Measurements from ENCODE around the gene PKDCC.
"Not testable (repeated sequence)": the region's sequence is repeated elsewhere in the genome, so short reads cannot be mapped to it uniquely, and the experiment has no call there.

The PKDCC gene

DNA sequence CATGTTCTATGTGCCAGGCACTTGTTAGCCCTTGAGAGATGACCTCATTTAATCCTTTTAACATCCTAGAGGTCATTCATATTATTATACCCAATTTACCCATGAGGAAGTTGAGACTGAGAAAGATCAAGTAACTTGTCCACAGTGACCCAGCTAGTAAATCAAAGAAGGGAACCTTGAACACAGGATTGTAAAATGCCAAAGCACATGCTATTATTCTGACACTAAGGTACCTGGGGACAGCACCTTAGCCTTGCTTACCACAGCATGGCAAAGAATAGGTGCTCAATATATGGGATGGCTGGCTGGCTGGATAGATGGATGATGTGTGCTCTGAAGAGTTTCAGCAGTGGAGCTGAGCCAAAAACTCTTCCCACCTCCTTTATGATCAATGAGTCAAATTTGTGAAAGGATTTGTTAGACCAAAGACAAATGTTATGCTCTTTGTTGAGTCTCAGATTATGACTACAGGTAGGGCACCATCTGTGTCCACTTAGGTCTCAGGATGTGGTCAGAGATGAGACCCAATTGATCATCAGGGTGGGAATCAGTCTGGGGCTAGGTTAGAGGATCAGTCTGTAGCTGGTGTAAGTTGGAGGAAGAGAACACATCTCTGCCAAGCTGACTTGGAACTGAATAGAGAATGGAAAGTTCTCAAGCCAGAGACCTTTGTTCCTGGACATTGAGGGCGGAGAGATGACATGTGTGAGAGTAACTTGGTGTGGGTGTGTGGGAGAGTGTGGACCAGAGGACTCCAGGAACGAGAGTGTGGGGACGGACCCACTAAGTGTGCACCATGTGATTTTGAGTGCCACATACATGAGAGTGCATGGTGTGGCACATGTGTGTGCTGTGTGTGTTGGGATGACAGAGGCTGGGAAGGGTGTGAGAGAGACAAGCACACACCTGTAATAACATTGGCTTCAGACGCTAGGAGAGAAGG, 16.3 kb upstream of the PKDCC start:
- no peak for DNase-seq

DNA sequence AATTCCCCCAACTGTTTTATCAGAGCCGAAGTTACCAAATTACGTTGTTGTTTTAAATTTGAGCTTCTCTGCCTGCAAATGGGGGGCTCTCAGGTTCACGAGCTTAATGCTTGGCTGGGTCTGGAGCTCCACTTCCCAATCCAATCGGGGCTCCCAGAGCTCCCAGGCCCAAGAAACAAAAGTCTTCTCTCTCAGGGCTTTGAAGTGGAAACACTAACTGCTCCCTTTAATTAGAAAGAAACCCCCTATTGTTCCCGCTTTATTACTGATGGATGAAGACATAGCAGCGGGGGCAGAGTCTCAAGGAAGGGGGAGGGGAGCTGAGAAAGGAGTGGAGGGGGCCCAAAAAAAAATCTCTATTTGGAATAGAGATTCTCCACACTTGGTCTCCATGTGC, 15.6 kb upstream of the PKDCC start:
- no peak for DNase-seq

DNA sequence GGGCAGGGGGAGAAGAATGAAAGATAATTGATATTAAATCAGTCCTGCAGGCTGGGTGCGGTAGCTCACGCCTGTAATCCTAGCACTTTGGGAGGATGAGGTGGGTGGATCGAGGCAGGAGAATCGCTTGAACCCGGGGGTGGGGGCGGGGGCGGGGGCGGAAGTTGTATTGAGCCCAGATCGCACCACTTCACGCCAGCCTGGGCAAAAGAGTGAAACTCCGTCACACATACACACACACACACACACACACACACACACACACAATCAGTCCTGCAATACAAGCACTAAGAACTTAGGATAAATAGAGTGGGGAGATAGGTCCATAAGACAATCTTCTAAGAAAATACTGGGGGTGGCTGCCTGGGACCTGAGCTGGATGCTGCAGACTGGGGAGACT, 15.1 kb upstream of the PKDCC start:
- no peak for DNase-seq

DNA sequence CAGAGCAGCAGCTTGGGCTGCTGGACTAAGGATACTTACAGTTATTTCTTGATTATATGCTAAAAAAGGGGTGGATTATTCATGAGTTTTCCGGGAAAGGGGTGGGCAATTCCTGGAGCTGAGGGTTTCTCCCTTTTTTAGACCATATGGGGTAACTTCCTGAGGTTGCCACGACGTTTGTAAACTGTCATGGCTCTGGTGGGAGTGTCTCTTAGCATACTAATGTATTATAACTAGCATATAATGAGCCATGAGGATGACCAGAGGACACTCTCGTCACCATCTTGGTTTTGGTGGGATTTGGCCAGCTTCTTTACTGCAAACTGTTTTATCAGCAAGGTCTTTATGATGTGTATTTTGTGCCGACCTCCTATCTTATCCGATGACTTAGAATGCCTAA, 13.7 kb upstream of the PKDCC start:
- not testable (repeated sequence) for DNase-seq

DNA sequence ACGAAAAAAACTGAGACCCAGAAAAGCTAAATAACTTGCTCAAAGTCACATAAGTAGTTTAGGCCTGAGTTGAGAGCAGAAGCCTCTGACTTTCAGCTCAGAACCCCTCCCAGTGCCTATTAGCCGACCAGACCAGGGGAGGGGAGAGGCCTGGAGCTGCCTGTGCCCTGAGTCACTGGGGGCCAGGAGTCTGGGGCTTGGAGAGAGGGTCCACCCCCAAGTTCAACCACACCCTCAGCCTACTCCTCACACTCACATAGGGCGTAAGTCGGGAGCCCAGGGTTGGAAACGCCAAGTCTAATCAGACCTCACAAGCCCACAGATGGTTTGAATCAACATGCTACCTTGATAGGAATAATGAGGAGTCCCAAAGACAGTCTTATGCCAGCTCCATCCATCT, 12.6 kb upstream of the PKDCC start:
- no peak for DNase-seq

DNA sequence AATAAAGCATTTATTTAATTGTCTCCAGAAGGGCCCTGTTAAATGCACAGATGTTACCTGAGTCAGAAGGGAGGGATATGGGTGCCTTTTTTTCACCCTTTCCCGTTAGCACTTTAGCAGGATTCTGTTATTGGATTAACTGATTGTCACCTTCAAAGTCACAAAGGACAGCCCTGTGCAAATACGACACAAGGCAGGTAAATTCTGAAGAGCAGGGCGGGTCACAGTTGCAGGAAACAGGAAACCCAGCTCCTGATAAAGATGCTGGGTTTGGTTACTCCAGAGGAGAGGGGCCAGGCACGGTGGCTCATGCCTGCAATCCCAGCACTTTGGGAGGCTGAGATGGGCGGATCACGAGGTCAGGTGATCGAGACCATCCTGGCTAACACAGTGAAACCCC, 11.4 kb upstream of the PKDCC start:
- DNase-seq: no peak

DNA sequence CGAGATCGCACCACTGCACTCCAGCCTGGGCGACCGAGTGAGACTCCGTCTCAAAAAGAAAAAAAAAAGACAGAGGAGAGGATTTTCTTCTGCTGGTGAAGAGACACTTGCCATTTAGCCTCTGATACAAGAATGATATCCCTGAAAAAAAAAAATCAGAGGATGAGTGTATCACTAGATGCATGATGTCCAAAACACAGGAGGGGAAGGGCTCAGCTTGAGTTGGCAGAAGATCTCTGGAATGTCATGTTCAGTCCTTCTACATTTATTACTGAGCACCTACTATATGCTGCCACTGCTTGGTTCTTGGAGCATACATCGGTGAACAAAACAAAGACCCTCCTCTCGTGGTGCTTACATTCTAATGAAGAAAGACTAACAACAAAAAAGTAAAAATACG, 10.9 kb upstream of the PKDCC start:
- DNase-seq: no peak

DNA sequence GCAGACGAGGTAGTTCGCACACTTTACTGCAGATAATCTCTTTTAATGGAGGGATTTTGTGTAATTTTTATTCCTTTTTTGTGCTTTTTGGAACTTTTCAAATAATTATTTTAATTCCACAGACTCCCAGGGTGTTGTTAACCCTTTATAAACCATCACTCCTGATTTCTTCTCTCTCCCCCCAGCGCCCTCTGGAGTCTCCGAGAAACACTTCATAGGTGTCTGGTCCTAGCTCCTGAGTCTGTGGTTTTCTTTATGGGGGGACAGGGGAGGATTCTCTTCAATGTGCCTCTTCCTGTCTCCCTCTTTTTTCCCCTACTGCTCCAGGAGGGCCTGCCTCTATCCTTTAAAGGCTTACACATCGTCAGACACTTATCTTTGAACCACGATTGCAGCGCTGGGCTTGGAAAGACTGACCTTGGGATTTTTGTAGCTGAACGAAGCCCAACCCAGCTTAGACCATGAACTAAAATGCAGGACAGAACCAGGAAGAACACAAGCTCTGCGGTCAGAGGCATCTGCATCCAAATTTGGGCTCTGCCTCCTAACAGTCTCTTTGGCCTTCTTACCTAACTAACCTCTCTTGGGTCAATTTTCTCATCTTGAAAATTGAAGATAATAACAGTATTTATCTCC, 7.1 kb upstream of the PKDCC start:
- DNase-seq: no peak

DNA sequence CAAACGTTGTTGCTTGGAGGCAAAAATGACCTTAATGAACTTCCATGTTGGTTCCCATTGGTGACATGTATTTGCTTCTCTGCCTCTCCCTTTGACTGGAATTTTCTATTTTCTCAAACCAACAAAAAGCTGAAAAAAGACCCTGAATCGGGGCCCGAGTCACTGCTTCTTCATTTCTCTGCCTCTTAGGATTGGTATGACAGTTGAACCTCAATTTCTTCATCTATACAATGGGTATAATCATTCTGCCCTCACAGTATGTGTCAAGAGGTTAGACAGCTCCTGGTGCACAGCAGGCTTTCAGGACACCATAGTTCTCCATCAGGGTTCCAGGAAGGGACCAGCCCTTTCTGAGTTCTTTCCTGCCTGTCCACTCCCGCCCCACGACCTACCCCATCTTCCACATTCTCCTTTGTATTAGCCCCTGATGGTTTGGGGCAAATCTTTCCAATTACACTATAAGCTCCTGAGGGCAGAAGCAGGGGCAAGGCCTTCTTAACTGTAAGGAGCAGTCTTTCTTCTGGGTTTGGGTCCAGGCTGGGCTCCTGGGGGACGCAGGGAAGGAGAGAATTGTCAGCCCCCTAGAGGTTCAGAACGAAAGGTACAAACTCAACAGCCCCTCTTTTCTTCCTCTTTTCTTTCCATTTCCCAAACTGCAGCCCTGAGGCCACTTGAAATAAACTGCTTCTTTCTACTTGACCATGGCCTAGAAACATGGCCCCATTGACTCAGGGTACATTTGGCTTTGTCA, 6.3 kb upstream of the PKDCC start:
- DNase-seq: no peak

DNA sequence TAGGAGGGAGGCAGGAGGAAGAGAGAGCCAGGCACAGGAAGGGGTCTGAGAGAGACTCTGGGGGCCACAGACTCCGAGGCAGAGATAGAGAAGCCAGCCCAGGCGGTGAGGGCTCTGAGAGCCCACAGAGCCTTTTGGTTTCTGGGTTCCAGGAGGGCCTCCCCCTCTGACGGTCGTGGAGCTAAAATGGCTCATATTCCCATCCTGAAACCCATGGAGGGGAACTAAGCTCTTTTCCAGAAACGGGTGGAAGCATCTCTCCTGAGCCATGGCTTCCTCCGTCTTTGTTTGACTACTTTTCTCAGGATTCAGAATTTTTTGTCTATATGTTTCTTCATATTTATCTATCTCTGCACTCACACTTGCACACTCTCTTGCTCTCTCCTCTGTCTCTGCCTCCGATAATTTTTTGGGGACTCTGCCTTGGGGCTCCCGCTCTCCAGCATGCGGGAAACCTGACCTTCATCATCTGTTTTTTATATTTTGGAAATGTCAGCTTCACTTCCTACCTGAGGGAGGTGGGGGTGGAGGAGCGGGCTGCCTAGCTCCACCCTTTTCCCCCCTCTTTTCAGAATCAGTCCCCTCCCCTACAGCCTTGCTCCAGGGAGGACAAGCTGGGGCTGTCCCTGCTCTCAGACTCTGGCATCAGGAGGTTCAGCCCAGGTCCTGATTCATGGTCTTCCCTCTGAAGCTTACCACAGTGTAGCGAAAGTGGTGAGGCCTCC, 5.0 kb upstream of the PKDCC start:
- no peak for DNase-seq

DNA sequence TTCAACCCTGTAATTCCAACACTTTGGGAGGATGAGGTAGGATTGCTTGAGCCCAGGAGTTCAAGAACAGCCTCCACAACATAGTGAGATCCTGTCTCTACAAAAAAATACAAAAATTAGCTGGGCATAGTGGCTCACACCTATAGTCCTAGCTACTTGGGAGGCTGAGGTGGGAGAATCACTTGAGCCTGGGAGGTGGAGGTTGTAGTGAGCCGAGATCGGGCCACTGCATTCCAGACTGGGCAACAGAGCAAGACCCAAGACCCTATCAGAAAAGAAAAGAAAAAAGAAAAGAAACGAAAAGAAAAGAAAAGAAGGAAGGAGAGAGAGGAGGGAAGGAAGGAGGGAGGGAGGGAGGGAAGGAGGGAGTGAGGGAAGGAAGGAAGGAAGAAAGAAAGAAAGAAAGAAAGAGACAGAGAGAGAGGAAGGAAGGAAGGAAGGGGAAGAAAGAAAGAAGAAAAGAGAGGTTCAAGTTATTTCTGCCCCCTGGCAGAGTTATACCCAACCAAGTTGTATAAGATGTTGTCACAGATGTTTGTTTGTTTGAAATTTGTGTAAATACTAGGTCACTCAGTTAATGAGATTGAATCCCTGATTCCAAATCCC, 3.9 kb upstream of the PKDCC start:
- DNase-seq: no peak

DNA sequence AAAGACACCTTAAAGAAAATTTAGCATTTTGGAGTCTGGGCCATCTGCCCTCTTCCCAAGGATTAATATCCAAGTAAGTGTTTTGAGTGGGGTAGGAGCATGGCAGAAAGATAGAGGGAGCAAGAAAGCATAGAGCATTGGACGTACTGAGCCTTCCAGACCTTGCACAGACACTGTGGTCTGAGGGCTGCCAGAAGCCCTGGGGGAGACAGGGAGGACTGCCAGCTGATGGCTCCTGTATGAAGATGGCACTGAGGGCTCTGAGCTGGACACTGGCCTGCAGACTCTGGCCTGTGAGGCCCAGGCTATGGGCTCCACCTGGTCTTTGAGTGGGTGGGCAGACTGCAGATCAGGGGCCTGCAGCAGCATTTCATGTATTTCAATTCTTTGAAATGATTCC, 2.9 kb upstream of the PKDCC start:
- DNase-seq: no peak

DNA sequence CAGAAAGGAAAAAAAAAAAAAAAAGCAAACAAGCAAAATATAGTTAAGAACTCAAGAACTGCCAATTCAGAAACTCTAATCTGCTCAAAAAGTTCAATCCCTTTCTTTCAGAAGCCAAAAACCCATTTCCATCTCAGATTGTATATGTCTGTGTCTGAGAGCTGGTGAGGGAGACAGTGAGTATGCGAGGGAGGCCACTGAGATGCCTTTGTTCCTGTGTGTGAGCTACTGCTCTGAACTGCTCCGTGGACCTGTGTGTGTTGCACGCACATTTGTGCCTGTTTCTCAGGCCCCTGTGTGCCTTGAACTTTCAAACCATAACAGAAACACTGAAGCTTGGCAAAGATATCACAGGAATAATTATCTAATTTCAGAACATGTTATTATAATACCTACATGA, 2.5 kb upstream of the PKDCC start:
- DNase-seq: no peak

DNA sequence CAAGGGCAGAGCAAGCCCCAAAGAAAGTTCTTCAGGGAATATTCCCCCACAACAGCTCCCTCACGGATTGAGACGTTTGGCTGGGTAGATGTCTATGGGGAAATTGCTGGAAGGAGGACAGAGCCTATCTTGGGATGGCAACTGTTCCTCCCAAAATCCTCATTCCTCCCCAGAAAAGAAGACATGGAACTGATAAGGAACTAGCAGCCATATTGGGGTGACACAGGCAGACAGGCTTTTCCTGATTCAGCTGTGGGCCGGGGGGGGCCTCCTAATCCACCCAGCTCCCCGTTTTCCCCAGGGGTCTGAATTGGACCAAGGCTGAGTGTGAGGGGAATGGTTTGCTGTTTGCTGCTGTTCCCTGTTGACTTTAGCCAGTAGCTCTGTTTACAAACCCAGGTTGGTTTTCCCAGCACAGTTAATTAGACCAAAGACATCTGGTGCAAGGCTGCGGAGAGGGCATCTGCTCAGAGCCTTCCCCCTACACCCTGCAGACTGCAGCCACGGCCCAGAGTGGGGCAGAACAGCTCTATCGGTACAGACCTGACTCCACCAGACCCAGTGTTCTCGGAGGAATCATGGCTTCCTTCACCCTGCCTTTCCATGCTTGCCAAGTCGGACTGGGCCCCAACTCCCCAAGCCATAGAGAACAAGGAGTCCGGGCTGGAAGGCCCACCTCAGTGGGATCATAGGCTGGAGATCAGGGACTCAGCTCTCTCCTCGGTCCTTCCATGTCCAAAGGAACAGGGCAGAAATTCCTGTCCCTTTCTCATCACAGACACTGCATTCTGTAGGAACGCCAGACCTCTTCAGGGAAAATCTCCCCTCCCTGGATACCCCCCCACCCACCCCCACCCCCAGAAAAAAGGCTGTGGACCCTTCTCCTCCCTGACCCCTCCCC, 1.7 kb upstream of the PKDCC start:
- DNase-seq: no peak

DNA sequence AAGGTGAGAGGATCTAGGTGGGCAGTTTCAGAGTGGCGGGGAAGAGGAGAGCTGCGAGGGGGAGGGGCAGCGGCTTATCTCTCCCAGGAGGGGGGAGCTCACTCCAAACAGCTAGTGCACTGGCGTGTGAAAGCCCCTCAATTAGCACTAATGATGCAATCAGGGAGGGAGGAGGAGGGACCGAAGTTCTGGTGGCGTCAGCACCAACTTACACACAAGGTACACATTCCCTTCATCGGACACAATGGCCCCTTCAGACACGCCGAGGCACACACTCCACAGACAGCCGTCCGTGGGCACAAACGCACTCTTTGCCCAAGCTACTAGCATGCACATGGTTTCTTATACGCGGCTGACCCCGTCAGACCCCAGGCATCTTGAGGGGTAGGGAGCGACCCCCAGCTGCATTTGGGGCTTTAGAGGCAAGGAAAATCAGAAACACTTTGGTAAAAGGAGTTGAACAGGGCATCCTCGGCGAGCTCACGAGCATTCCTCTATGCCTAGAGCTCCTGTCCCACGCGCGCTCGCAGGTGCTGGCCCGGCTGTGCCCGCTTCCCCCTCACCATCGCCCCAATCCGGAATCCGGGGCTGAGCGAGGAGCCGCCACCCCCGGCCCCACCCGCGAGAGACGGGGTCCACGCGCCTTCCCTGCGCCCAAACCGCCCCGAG, 868 bp upstream of the PKDCC start:
- peak; percentile 10 for DNase-seq

DNA sequence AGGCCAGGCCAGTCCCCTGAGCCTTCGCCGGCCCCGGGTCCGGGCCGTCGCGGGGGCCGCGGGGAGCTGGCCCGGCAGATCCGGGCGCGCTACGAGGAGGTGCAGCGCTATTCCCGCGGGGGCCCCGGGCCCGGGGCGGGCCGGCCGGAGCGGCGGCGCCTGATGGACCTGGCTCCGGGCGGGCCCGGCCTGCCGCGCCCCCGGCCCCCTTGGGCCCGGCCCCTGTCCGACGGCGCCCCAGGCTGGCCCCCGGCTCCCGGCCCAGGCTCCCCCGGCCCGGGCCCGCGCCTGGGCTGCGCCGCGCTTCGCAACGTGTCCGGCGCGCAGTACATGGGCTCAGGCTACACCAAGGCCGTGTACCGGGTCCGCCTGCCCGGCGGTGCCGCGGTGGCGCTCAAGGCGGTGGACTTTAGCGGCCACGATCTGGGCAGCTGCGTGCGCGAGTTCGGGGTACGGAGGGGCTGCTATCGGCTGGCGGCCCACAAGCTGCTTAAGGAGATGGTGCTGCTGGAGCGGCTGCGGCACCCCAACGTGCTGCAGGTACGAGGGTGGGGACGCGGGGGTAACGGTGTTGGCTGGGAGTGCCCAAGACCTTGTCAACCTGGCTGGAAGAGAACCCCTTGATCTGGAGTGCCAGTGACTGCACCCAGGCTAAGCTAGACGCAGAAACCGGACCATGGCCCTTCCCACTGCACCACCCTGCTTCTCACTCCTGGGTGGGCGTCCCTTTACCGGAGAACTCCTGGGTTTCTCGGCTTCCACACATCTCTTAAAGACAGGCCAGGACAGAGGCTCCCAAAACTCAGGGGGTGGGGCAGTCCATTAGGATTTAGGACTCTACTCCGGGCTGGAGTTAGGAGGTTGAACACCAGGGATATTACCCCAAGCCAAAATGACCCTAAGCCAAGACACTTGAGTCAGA, 739 bp downstream of the PKDCC start:
- DNase-seq: no peak

DNA sequence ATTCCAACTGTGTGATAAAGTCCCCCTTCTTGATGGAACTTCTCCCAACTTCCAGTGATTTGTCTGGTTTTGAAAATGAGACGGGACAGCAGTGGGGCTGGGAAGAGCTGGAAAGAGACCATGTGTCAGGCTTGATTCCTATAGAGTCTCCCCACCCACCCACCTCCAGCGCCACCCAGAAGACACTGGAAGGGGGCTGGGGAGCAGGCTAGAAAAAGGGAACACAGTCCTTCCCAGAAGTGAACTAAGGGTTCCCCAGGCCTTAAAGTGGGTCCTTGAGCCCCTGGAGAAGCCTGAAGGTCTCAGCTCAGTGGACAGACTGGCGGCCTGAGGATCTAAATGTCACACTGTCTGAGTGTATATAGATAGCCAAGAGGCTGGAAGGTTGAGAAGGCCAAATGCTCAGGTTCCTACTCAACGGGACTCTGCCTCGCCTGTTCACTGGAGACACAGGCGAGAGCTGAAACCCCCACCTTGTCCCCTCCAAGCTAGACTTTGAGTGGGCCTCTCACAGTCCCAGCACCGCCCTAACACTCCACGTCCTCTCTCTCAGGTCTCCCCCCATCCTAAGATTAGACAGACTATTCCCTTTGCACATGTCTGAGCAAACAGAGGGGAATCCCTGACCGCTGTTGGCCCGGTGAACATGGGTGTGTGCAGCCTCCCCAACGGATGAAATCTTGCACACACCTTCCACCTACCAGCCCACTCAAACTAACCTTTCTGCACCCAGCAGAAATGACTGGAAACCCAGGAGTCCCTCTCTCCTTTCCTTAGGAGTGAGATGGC, 1.6 kb downstream of the PKDCC start:
- DNase-seq: no peak

DNA sequence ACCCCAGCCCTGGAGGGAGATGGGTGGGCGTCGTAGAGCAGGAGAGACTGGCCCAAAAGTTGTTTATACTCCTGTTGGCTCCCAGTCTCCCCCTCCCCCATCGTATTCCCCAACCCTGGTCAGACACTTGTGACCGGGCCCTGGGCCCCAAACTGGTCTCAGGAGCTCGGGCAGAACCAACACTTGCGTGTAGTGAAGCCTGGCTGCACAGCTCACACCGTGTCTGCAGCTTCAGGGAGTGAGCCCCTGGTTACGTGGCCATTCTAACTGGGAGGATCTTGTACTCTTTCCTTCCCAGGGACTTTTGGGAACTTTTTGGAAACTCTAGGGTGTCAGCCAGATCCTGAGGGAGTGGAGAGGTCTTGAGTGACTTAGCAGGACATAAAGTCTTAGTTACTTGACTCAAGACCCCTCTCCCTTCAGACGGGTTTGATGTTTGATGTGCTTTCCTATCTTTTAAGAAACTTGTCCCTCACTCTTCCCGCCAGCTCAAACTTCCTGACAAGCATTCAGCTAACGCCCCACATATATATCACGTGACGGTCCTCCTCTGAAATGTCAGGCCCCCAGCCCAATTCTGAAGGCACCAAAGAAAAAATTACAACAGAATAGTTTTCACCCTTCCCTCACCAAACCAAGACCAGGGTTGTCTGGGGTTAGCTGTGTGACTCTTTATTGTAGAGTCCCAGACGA, 2.3 kb downstream of the PKDCC start:
- DNase-seq: no peak
